ENCODE measurements around the gene LENEP. TPM values are rescaled to one million over a fixed set of nuclear protein-coding genes. Genes with fewer than 3 reads are reported as not detected.

The LENEP gene
- total RNA-seq, 2 donors from 2014 or later = not detected

GRCh38 chr1:154958036-154958435, 35.4 kb upstream of the LENEP start:
- H3K27ac ChIP-seq = no peak overlapping the region
- no peaks in the 10 kb centered on the region for H3K9me3 ChIP-seq
- peaks cover 19% of the 10 kb centered on the region for H3K36me3 ChIP-seq
- peaks cover 0 to 57% of the 10 kb centered on the region in 2 donors for H3K4me1 ChIP-seq
- no peak overlapping the region for H3K4me3 ChIP-seq
- no peaks in the 10 kb centered on the region for H3K27me3 ChIP-seq
- no peak for TF ChIP-seq CTCF (IDR thresholded peaks at IDR 0.05)
- DNase-seq (ENCODE audit: low spot score) = no peak

DNA sequence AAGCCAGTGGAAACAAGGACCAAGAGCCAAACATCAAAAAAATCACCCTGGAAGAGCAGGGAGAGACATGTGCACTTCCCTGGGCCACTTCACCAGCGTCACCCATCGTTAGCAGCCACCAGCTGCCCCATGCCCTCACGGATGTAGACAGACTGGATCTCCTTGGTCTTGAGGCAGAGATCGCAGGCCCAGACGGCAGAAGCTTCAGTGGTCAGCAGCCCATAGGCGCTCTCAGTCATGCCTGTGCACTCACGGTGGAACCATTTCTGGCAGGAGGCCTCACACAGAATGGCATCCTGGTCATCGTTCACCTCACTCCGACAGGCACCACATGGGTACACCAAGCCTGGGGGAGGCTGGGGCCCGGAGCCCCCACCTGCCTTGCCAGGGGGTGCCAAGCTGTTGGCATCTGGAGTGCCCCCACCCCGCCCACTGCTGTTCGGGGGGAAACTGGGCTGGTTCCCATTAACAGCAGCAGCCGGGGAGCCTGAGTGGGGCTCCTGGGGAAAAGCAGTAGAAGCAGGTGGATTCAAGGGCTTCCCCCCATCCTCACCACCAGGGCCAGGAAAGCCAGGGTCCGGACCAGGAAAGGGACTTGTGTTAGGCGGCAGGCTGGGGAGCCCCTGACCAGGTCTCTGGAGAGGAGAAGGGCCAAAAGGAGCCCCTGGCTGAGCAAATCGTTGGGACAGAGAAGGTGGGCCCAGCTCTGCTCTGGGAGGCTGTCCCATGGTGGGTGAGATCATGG, 34.5 kb upstream of the LENEP start:
- TF ChIP-seq CTCF (IDR thresholded peaks at IDR 0.05) = no peak
- Histone ChIP-seq H3K4me1 (peaks cover 0 to 51% of the 10 kb centered on the region in 2 donors), H3K4me3 (no peak overlapping the region), H3K27me3 (no peaks in the 10 kb centered on the region), H3K27ac (no peak overlapping the region), H3K9me3 (no peaks in the 10 kb centered on the region), H3K36me3 (peaks cover 27% of the 10 kb centered on the region)
- DNase-seq (ENCODE audit: low spot score) = no peak

- Histone ChIP-seq H3K27me3 (no peaks in the 10 kb centered on the region), H3K9me3 (no peaks in the 10 kb centered on the region), H3K4me3 (no peak overlapping the region), H3K4me1 (peaks cover 0 to 46% of the 10 kb centered on the region in 2 donors), H3K27ac (no peak overlapping the region), H3K36me3 (peaks cover 33% of the 10 kb centered on the region)
- TF ChIP-seq CTCF (IDR thresholded peaks at IDR 0.05) = no peak
- no peak for DNase-seq (ENCODE audit: low spot score)
Measured at GRCh38 chr1:154959426-154959780, 34.0 kb upstream of the LENEP start.

GRCh38 chr1:154960446-154961136, 32.8 kb upstream of the LENEP start:
- H3K36me3 ChIP-seq = peaks cover 45% of the 10 kb centered on the region

More at GRCh38 chr1:154960446-154961136, 32.8 kb upstream of the LENEP start:
- no peak for DNase-seq (ENCODE audit: low spot score)
- H3K4me1 ChIP-seq = peaks cover 0 to 34% of the 10 kb centered on the region in 2 donors
- H3K4me3 ChIP-seq = peak overlapping the region; percentile 81 to 94
- H3K27ac ChIP-seq = peak overlapping the region; percentile 97 to 98
- H3K9me3 ChIP-seq = no peaks in the 10 kb centered on the region
- no peak for TF ChIP-seq CTCF (IDR thresholded peaks at IDR 0.05)
- H3K27me3 ChIP-seq = no peaks in the 10 kb centered on the region
